Loucy (cell line): ENCODE data around the gene MEIS3.
"Not testable (repeated sequence)": the region's sequence is repeated elsewhere in the genome, so short reads cannot be mapped to it uniquely, and the experiment has no call there.

Experiments used
- H2AFZ ChIP-seq: fragments of 200-600 bp; sonication (generic); 2 replicates; pipeline ENCODE4 v1.6.0; 2016; ENCODE audit warnings: antibody characterized with exemption, mild to moderate bottlenecking, low read length, moderate library complexity
- H3F3A ChIP-seq: fragments of 200-600 bp; 2 replicates; pipeline ENCODE4 v1.6.0; 2016; ENCODE audit warnings: antibody characterized with exemption, low read depth, mild to moderate bottlenecking
- H3K27me3 ChIP-seq: fragments of 200-600 bp; sonication (generic); 2 replicates; pipeline ENCODE4 v1.6.1; 2014; ENCODE audit warnings: low read length, mild to moderate bottlenecking; ENCODE audit not compliant: insufficient read depth, poor library complexity, severe bottlenecking
- H3K36me3 ChIP-seq: fragments of 200-600 bp; sonication (generic); 2 replicates; pipeline ENCODE4 v1.6.1; 2016; ENCODE audit warnings: low read length; ENCODE audit not compliant: insufficient read depth
- H3K4me1 ChIP-seq: fragments of 200-600 bp; sonication (generic); 2 replicates; pipeline ENCODE4 v1.5.1; 2014; ENCODE audit warnings: low read length, mild to moderate bottlenecking; ENCODE audit not compliant: insufficient read depth, poor library complexity, severe bottlenecking
- H3K4me2 ChIP-seq: fragments of 200-600 bp; sonication (generic); 2 replicates; pipeline ENCODE4 v1.6.0; 2014; ENCODE audit warnings: antibody characterized with exemption, low read length, low read depth, mild to moderate bottlenecking; ENCODE audit not compliant: poor library complexity, severe bottlenecking
- H3K4me3 ChIP-seq: fragments of 200-600 bp; sonication (generic); 2 replicates; pipeline ENCODE4 v1.5.1; 2014; ENCODE audit warnings: low read length, mild to moderate bottlenecking, mixed read lengths; ENCODE audit not compliant: poor library complexity, severe bottlenecking
- H3K79me2 ChIP-seq: fragments of 200-600 bp; sonication (generic); 2 replicates; pipeline ENCODE4 v1.6.1; 2014; ENCODE audit warnings: low read length; ENCODE audit not compliant: insufficient read depth
- H3K9ac ChIP-seq: fragments of 200-600 bp; sonication (generic); 2 replicates; pipeline ENCODE4 v1.6.0; 2014; ENCODE audit warnings: mild to moderate bottlenecking, low read depth, low read length, moderate library complexity; ENCODE audit not compliant: poor library complexity, severe bottlenecking
- H3K9me2 ChIP-seq: fragments of 200-600 bp; sonication (generic); replicated peaks from 2 replicates; pipeline ENCODE4 v1.6.1; 2016; ENCODE audit warnings: low read depth, low read length, mixed read lengths
- H3K9me3 ChIP-seq: fragments of 200-600 bp; sonication (generic); 2 replicates; pipeline ENCODE4 v1.6.1; 2014; ENCODE audit warnings: mild to moderate bottlenecking, antibody characterized with exemption, low read length, low read depth; ENCODE audit not compliant: insufficient read depth
- H4K20me1 ChIP-seq: fragments of 200-600 bp; sonication (generic); 2 replicates; pipeline ENCODE4 v1.6.0; 2014; ENCODE audit warnings: antibody characterized with exemption, low read length, mild to moderate bottlenecking; ENCODE audit not compliant: insufficient read depth, poor library complexity, severe bottlenecking
- EZH2phosphoT487 ChIP-seq: fragments of 200-600 bp; IDR thresholded peaks from 2 replicates; pipeline ENCODE4 v1.6.1; 2018; ENCODE audit warnings: antibody characterized with exemption, mild to moderate bottlenecking, moderate library complexity, borderline replicate concordance
- TF ChIP-seq, protein P1 (sequence below): fragments of 200-600 bp; sonication (generic); conservative IDR thresholded peaks from 2 replicates; pipeline ENCODE4 v1.5.1; 2014; ENCODE audit warnings: mild to moderate bottlenecking, antibody characterized with exemption, low read length

Gene MEIS3

DNA sequence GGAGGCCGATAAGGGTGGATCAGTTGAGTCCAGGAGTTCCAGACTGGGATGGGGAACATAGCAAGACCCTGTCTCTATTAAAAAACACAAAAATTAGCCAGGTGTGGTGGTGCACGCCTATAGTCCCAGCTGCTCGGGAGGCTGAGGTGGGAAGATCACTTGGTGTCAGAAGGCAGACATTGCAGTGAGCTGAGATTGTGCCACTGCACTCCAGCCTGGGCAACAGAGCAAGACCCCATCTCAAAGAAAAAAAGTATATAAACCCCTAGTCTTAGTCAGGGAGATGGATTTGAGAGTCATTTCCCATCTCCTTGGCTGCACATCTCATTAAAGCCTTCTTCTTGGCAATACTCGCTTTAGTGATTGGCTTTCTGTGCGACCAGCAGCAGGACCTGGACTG is 35.4 kb downstream of the MEIS3 start:
- H3K9me3 ChIP-seq, H2AFZ ChIP-seq, H4K20me1 ChIP-seq, H3K9ac ChIP-seq, H3K9me2 ChIP-seq, H3K4me1 ChIP-seq, H3K79me2 ChIP-seq, H3K27me3 ChIP-seq, H3K4me3 ChIP-seq, H3F3A ChIP-seq, H3K4me2 ChIP-seq: not testable (repeated sequence)
- peaks cover 31% of the 10 kb centered on the region; the same call in 1 of the 2 replicates for H3K36me3 ChIP-seq

DNA sequence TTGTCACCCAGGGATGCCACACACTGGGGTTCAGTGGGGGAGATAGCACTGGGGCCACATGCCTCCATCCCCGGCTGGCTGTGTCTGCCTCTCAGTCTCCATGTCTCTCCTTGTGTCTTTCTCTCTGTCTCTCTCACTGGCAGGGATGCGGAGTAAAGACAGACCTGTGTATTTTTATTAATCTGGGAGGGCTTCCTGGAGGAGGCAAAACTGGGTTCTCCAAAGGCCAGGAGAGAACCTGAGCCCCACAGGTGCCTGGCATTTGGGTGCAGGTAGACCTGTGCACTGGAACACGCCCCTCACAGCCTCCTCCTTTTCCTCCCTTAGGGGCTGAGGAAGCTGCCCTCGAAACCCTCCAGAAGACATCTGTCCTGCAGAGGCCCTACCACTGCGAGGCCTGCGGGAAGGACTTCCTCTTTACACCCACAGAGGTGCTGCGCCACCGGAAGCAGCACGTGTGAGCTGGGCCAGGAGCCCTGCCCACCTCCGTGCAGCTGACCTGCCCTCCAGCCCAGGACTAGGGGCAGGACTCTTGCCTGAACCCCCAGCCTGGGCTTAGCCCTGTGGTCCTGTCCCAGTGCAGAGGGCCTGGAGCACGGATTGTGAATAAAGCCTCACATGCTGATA is 37.6 kb downstream of the MEIS3 start:
- Histone ChIP-seq H3K4me3 (no peak overlapping the region), H3K79me2 (no peaks in the 10 kb centered on the region), H3K27me3 (no peaks in the 10 kb centered on the region), H3F3A (no peaks in the 10 kb centered on the region), H3K4me1 (no peaks in the 10 kb centered on the region), H3K9me2 (no peaks in the 10 kb centered on the region), H3K9ac (no peak overlapping the region), H3K36me3 (peaks cover 38% of the 10 kb centered on the region; the same call in 1 of the 2 replicates), H3K4me2 (no peak overlapping the region), H4K20me1 (no peaks in the 10 kb centered on the region), H2AFZ (no peak overlapping the region), H3K9me3 (no peaks in the 10 kb centered on the region)
- TF ChIP-seq, protein P1, sequence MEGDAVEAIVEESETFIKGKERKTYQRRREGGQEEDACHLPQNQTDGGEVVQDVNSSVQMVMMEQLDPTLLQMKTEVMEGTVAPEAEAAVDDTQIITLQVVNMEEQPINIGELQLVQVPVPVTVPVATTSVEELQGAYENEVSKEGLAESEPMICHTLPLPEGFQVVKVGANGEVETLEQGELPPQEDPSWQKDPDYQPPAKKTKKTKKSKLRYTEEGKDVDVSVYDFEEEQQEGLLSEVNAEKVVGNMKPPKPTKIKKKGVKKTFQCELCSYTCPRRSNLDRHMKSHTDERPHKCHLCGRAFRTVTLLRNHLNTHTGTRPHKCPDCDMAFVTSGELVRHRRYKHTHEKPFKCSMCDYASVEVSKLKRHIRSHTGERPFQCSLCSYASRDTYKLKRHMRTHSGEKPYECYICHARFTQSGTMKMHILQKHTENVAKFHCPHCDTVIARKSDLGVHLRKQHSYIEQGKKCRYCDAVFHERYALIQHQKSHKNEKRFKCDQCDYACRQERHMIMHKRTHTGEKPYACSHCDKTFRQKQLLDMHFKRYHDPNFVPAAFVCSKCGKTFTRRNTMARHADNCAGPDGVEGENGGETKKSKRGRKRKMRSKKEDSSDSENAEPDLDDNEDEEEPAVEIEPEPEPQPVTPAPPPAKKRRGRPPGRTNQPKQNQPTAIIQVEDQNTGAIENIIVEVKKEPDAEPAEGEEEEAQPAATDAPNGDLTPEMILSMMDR, result no peak
- TF ChIP-seq EZH2phosphoT487, result no peak

DNA sequence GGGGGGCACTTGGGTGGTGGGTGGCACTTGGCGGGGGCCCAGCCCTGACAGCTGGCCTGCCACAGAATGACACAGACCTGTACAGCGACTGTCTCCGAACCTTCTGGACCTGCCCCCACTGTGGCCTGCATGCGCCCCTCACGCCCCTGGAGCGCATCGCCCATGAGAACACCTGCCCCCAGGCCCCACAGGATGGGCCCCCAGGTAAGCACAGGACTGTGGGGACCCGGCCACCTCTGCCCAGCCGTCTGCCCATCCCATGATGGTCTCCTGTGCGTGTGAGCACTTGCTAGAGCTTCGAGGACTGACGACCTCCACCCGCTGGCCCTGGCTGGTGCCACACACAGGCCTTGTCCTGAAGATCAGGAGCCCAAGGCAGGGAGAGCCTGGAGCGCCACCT is 38.2 kb downstream of the MEIS3 start:
- Histone ChIP-seq H3K36me3 (peaks cover 44% of the 10 kb centered on the region; the same call in 1 of the 2 replicates), H3K4me3 (no peak overlapping the region)

More for the DNA sequence above, 38.2 kb downstream of the MEIS3 start:
- Histone ChIP-seq H3K27me3 (no peaks in the 10 kb centered on the region), H3K9me2 (no peaks in the 10 kb centered on the region), H3K79me2 (no peaks in the 10 kb centered on the region), H4K20me1 (no peaks in the 10 kb centered on the region), H2AFZ (no peak overlapping the region), H3F3A (no peaks in the 10 kb centered on the region), H3K4me2 (no peak overlapping the region), H3K4me1 (no peaks in the 10 kb centered on the region), H3K9ac (no peak overlapping the region), H3K9me3 (no peaks in the 10 kb centered on the region)
- no peak for TF ChIP-seq EZH2phosphoT487
- TF ChIP-seq, protein P1, result no peak
